SK-N-SH (cell line): ENCODE measurements around the gene SETD7. TPM values are rescaled to one million over a fixed set of nuclear protein-coding genes. Genes with fewer than 3 reads are reported as not detected.

Experiments used
- CTCF ChIA-PET: fragments of 300-600, 350-600 bp; formaldehyde crosslinking; extraction: SDS; loops from one replicate; lab custom pipeline; 2021; lab: Yijun Ruan, JAX
- POLR2A ChIA-PET: fragments of 350-600 bp; sonication (Branson Sonifier 250); formaldehyde crosslinking; extraction: SDS; loops from one replicate; lab custom pipeline; 2020; ENCODE audit warnings: antibody characterized with exemption, inconsistent platforms; lab: Yijun Ruan, JAX
- DNase-seq: peaks from one replicate; pipeline ENCODE4 v3.0.0; 2012
- H2AFZ ChIP-seq: fragments of 200-600 bp; sonication (generic); 2 replicates; pipeline ENCODE4 v1.8.1; 2016; ENCODE audit warnings: antibody characterized with exemption, mild to moderate bottlenecking, low read depth
- H3F3A ChIP-seq: fragments of 200-600 bp; sonication (generic); replicated peaks from 2 replicates; pipeline ENCODE3; 2016; ENCODE audit warnings: antibody characterized with exemption, mild to moderate bottlenecking; ENCODE audit not compliant: insufficient read depth
- H3K27ac ChIP-seq, 2 experiments: fragments of 200-500 bp in 1 of 2; fragments of 200-600 bp in 1 of 2; sonication (Bioruptor generic) in 1 of 2; sonication (generic), shearing (Covaris generic) in 1 of 2; 2 replicates each; pipeline versions ENCODE4 v1.5.1 to v1.6.1; 2014 to 2016; ENCODE audit warnings: low read depth in 2 of 2, inconsistent platforms in 1 of 2, low read length in 1 of 2, mild to moderate bottlenecking in 1 of 2, mixed read lengths in 1 of 2
- H3K27me3 ChIP-seq: fragments of 200-600 bp; sonication (generic), shearing (Covaris generic); 2 replicates; pipeline ENCODE4 v1.6.1; 2016; ENCODE audit warnings: mixed run types; ENCODE audit not compliant: insufficient read depth
- H3K36me3 ChIP-seq, 2 experiments: fragments of 200-500 bp in 1 of 2; fragments of 200-600 bp in 1 of 2; sonication (Bioruptor generic) in 1 of 2; sonication (generic) in 1 of 2; replicated peaks in 1 of 2; 2 replicates each; pipeline versions ENCODE3 to v1.5.1; 2014 to 2016; ENCODE audit warnings: low read length in 1 of 2, mild to moderate bottlenecking in 1 of 2; ENCODE audit not compliant: insufficient read depth in 2 of 2, control insufficient read depth in 1 of 2
- H3K4me1 ChIP-seq, 2 experiments: fragments of 200-500 bp in 1 of 2; fragments of 200-600 bp in 1 of 2; sonication (Bioruptor generic) in 1 of 2; sonication (generic), shearing (Covaris generic) in 1 of 2; 2 replicates each; pipeline versions ENCODE4 v1.5.1 to v1.6.1; 2014 to 2016; ENCODE audit warnings: low read depth in 1 of 2, low read length in 1 of 2, mixed run types in 1 of 2; ENCODE audit not compliant: insufficient read depth in 2 of 2, control insufficient read depth in 1 of 2
- H3K4me2 ChIP-seq: fragments of 200-600 bp; sonication (generic), shearing (Covaris generic); 2 replicates; pipeline ENCODE4 v1.6.1; 2017; ENCODE audit warnings: mixed run types
- H3K4me3 ChIP-seq, 2 experiments: fragments of 200-500 bp in 1 of 2; fragments of 200-600 bp in 1 of 2; sonication (Bioruptor generic) in 1 of 2; sonication (generic), shearing (Covaris generic) in 1 of 2; 2 replicates each; pipeline versions ENCODE4 v1.5.1 to v1.8.1; 2014 to 2016; ENCODE audit warnings: low read depth in 2 of 2, inconsistent platforms in 1 of 2, low read length in 1 of 2, mild to moderate bottlenecking in 1 of 2, mixed read lengths in 1 of 2, moderate library complexity in 1 of 2
- H3K79me2 ChIP-seq: fragments of 200-600 bp; sonication (generic); 2 replicates; pipeline ENCODE4 v1.8.1; 2017; ENCODE audit warnings: mild to moderate bottlenecking; ENCODE audit not compliant: insufficient read depth
- H3K9ac ChIP-seq: fragments of 200-600 bp; sonication (generic); 2 replicates; pipeline ENCODE4 v1.6.1; 2017; ENCODE audit warnings: mixed run types
- H3K9me2 ChIP-seq: fragments of 200-600 bp; sonication (generic); 2 replicates; pipeline ENCODE4 v1.6.1; 2017; ENCODE audit warnings: mixed run types
- H3K9me3 ChIP-seq: fragments of 200-600 bp; sonication (generic); 2 replicates; pipeline ENCODE4 v1.6.1; 2017; ENCODE audit warnings: mixed run types, mild to moderate bottlenecking, moderate library complexity
- H4K20me1 ChIP-seq: fragments of 200-600 bp; sonication (generic); 2 replicates; pipeline ENCODE4 v1.6.1; 2017; ENCODE audit warnings: mild to moderate bottlenecking, mixed run types; ENCODE audit not compliant: insufficient read depth
- CHD2 ChIP-seq: fragments of 150-350 bp; IDR thresholded peaks from 2 replicates; pipeline ENCODE4 v1.6.1; 2018; ENCODE audit warnings: low read length; ENCODE audit not compliant: partially characterized antibody
- EP300 ChIP-seq, 2 experiments: IDR thresholded peaks; 2 replicates each; pipeline versions ENCODE4 v1.4.0 to v1.6.1; 2012; ENCODE audit warnings: borderline replicate concordance in 1 of 2, low read depth in 1 of 2, low read length in 1 of 2
- EZH2phosphoT487 ChIP-seq: fragments of 200-600 bp; sonication (generic); IDR thresholded peaks from 2 replicates; pipeline ENCODE4 v1.6.1; 2017; ENCODE audit warnings: low read depth, mixed run types, mild to moderate bottlenecking, antibody characterized with exemption, moderate library complexity, borderline replicate concordance
- POLR2AphosphoS5 ChIP-seq: IDR thresholded peaks from 2 replicates; pipeline ENCODE4 v1.6.1; 2012; ENCODE audit warnings: low read depth, low read length
- RCOR1 ChIP-seq: fragments of 150-350 bp; IDR thresholded peaks from 2 replicates; pipeline ENCODE4 v1.6.1; 2017; ENCODE audit warnings: antibody characterized with exemption, low read length
- RFX5 ChIP-seq: IDR thresholded peaks from 2 replicates; pipeline ENCODE4 v1.6.1; 2012; ENCODE audit warnings: mild to moderate bottlenecking, improper control_type of control experiment, low read length
- SIN3A ChIP-seq: IDR thresholded peaks from 2 replicates; pipeline ENCODE4 v1.6.1; 2012; ENCODE audit warnings: low read depth, mild to moderate bottlenecking, low read length, moderate library complexity, borderline replicate concordance
- TAF1 ChIP-seq: IDR thresholded peaks from 2 replicates; pipeline ENCODE4 v1.6.1; 2012; ENCODE audit warnings: low read depth, mild to moderate bottlenecking, low read length, moderate library complexity, borderline replicate concordance
- WGBS: methylation state at CpG from one replicate; pipeline ENCODE4 v1.1.6; 2017; ENCODE audit warnings: low lambda C conversion rate; 5-methylcytosine and 5-hydroxymethylcytosine counted together
- polyA plus RNA-seq, 3 experiments: library from polyadenylated mRNA; depleted of rRNA; stranded (reverse); fragments of >200 nt; gene quantifications; 2 replicates each; pipeline ENCODE4 v1.2.3, GENCODE V29; 2012
- TF ChIP-seq, protein P1 (sequence below): IDR thresholded peaks from 2 replicates; pipeline ENCODE4 v1.4.0; 2012; ENCODE audit warnings: low read depth, borderline replicate concordance
- TF ChIP-seq, protein P2 (sequence below): fragments of 150-350 bp; IDR thresholded peaks from 2 replicates; pipeline ENCODE4 v1.6.1; 2017; ENCODE audit warnings: antibody characterized with exemption, low read length, low read depth, borderline replicate concordance
- TF ChIP-seq, protein P3 (sequence below): IDR thresholded peaks from 2 replicates; pipeline ENCODE4 v1.6.1; 2012; ENCODE audit warnings: mild to moderate bottlenecking, low read depth, low read length, moderate library complexity
- TF ChIP-seq, protein P4 (sequence below): IDR thresholded peaks from 2 replicates; pipeline ENCODE4; 2012
- TF ChIP-seq, protein P5 (sequence below): IDR thresholded peaks from 2 replicates; pipeline ENCODE4 v1.4.0; 2012; ENCODE audit warnings: low read depth

SETD7 gene
- polyA plus RNA-seq, 1 of the 3 experiments (the other 2 are of a cell fraction), result 5.0 TPM

DNA sequence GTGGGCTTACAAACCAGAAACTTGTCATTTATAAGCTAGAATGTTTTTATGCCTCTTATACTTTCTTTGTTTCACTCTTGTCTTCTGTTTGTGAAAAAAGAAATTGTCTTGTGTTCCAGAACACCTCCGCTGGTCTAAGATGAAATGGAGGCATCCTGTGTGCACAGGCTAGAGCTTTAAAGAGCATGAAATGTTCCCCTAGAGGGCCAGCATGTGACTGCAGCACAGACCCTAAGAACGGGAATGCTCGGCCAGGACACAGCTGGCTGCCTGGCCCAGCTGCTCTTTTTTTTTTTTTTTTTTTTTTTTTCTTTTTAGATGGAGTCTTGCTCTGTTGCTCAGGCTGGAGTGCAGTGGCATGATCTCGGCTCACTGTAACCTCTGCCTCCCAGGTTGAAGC is 33.6 kb downstream of the SETD7 start:
- Histone ChIP-seq H3K4me2 (no peak overlapping the region), H4K20me1 (no peaks in the 10 kb centered on the region), H3K79me2 (no peaks in the 10 kb centered on the region), H3K9me3 (no peaks in the 10 kb centered on the region), H3K36me3 (peaks cover 29 to 52% of the 10 kb centered on the region in 2 experiments), H3K4me1 (no peaks in the 10 kb centered on the region), H3F3A (no peaks in the 10 kb centered on the region), H3K4me3 (no peak overlapping the region), H3K9me2 (no peaks in the 10 kb centered on the region), H2AFZ (no peak overlapping the region), H3K27ac (no peak overlapping the region), H3K9ac (no peak overlapping the region), H3K27me3 (no peaks in the 10 kb centered on the region)
- ChIA-PET CTCF (interaction anchor here (1.1 to 2.0 kb wide), 3 partner anchors 8 to 25 kb away, joined by 3 to 10 read pairs (median 5); no protein-coding TSS in a partner anchor), POLR2A (no interaction called here)
- TF ChIP-seq RCOR1 (no peak), SIN3A (no peak), EP300 (IDR thresholded peaks at IDR 0.05; ENCODE audit: borderline replicate concordance in 1 of 2, low read depth in 1 of 2, low read length in 1 of 2) (no peak), CHD2 (no peak), TAF1 (no peak), POLR2AphosphoS5 (no peak), RFX5 (no peak), EZH2phosphoT487 (no peak)
- TF ChIP-seq, protein P1, sequence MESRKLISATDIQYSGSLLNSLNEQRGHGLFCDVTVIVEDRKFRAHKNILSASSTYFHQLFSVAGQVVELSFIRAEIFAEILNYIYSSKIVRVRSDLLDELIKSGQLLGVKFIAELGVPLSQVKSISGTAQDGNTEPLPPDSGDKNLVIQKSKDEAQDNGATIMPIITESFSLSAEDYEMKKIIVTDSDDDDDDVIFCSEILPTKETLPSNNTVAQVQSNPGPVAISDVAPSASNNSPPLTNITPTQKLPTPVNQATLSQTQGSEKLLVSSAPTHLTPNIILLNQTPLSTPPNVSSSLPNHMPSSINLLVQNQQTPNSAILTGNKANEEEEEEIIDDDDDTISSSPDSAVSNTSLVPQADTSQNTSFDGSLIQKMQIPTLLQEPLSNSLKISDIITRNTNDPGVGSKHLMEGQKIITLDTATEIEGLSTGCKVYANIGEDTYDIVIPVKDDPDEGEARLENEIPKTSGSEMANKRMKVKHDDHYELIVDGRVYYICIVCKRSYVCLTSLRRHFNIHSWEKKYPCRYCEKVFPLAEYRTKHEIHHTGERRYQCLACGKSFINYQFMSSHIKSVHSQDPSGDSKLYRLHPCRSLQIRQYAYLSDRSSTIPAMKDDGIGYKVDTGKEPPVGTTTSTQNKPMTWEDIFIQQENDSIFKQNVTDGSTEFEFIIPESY, result no peak
- TF ChIP-seq, protein P2, sequence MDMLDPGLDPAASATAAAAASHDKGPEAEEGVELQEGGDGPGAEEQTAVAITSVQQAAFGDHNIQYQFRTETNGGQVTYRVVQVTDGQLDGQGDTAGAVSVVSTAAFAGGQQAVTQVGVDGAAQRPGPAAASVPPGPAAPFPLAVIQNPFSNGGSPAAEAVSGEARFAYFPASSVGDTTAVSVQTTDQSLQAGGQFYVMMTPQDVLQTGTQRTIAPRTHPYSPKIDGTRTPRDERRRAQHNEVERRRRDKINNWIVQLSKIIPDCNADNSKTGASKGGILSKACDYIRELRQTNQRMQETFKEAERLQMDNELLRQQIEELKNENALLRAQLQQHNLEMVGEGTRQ, result no peak
- TF ChIP-seq, protein P3, sequence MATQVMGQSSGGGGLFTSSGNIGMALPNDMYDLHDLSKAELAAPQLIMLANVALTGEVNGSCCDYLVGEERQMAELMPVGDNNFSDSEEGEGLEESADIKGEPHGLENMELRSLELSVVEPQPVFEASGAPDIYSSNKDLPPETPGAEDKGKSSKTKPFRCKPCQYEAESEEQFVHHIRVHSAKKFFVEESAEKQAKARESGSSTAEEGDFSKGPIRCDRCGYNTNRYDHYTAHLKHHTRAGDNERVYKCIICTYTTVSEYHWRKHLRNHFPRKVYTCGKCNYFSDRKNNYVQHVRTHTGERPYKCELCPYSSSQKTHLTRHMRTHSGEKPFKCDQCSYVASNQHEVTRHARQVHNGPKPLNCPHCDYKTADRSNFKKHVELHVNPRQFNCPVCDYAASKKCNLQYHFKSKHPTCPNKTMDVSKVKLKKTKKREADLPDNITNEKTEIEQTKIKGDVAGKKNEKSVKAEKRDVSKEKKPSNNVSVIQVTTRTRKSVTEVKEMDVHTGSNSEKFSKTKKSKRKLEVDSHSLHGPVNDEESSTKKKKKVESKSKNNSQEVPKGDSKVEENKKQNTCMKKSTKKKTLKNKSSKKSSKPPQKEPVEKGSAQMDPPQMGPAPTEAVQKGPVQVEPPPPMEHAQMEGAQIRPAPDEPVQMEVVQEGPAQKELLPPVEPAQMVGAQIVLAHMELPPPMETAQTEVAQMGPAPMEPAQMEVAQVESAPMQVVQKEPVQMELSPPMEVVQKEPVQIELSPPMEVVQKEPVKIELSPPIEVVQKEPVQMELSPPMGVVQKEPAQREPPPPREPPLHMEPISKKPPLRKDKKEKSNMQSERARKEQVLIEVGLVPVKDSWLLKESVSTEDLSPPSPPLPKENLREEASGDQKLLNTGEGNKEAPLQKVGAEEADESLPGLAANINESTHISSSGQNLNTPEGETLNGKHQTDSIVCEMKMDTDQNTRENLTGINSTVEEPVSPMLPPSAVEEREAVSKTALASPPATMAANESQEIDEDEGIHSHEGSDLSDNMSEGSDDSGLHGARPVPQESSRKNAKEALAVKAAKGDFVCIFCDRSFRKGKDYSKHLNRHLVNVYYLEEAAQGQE, result no peak
- TF ChIP-seq, protein P4, sequence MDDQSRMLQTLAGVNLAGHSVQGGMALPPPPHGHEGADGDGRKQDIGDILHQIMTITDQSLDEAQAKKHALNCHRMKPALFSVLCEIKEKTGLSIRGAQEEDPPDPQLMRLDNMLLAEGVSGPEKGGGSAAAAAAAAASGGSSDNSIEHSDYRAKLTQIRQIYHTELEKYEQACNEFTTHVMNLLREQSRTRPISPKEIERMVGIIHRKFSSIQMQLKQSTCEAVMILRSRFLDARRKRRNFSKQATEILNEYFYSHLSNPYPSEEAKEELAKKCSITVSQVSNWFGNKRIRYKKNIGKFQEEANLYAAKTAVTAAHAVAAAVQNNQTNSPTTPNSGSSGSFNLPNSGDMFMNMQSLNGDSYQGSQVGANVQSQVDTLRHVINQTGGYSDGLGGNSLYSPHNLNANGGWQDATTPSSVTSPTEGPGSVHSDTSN, result no peak
- TF ChIP-seq, protein P5, sequence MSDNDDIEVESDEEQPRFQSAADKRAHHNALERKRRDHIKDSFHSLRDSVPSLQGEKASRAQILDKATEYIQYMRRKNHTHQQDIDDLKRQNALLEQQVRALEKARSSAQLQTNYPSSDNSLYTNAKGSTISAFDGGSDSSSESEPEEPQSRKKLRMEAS, result no peak
- DNase-seq, result no peak
- 94% methylated on average over 4 of the region's 4 CpGs for WGBS
